HUES6 (cell line): ENCODE data around the gene TRIML2.
A peak's percentile ranks its signal among the peaks of the same experiment; 100 is the strongest.
"Not testable (repeated sequence)": the region's sequence is repeated elsewhere in the genome, so short reads cannot be mapped to it uniquely, and the experiment has no call there.

ENCODE experiments used
- H3K27ac ChIP-seq: 2 replicates; pipeline ENCODE4 v1.7.0; 2013; ENCODE audit warnings: low read depth, mild to moderate bottlenecking, low read length, inconsistent platforms
- H3K27me3 ChIP-seq: 2 replicates; pipeline ENCODE4 v1.6.1; 2013; ENCODE audit warnings: low read length; ENCODE audit not compliant: control insufficient read depth, insufficient read depth
- H3K36me3 ChIP-seq: 2 replicates; pipeline ENCODE4 v1.6.1; 2013; ENCODE audit warnings: low read length; ENCODE audit not compliant: control insufficient read depth, insufficient read depth
- H3K4me1 ChIP-seq: 2 replicates; pipeline ENCODE4 v1.6.1; 2013; ENCODE audit warnings: low read length; ENCODE audit not compliant: control insufficient read depth, insufficient read depth
- H3K4me3 ChIP-seq: 2 replicates; pipeline ENCODE4 v1.5.1; 2013; ENCODE audit warnings: low read depth, low read length
- H3K9ac ChIP-seq: one replicate; pipeline ENCODE4 v1.6.1; 2013; ENCODE audit warnings: mild to moderate bottlenecking, low read length
- H3K9me3 ChIP-seq: 2 replicates; pipeline ENCODE4 v1.6.1; 2013; ENCODE audit warnings: low read depth, low read length; ENCODE audit not compliant: control insufficient read depth, insufficient read depth

The TRIML2 gene

DNA sequence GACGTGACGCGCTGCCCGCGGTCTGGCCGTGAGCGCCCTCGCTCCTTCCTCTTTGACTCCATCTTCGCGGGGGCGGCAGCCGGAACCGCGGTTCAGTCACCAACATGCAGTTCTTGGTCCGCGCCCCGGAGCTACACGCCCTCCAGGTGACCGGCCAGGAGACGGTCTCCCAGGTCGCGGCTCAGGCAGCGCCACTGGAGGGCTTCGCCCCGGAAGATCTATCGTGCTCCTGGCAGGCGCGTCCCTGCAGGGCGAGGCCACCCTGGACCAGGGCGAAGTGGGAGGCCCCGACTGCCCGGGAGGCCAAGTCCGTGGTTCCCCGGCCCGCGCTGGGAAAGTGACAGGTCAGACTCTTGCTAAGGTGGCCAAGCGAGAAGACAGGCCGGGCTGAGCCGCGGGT, 2.9 kb downstream of the TRIML2 start:
- no peak overlapping the region for H3K9ac ChIP-seq

DNA sequence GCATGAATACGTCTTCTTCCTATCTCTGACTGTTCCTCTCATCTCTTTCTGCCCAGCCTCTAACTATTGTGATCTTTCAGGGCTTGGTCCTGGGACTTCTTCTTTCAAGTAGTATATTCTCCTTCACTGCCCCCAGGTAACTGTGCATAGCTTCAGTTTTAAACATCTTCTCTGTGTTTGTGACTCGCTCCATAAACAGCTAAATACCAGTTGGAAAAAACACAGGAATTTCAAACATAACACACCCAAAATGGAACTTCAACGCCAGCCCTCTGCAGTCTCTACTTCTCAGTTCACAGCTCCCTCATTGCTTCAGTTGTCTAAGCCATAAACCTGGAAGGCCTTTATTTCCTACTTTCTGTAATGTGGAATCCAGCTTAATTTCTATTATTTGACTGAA, 16.6 kb downstream of the TRIML2 start:
- Histone ChIP-seq H3K4me1 (no peaks in the 10 kb centered on the region), H3K4me3 (no peak overlapping the region), H3K36me3 (peaks cover 69% of the 10 kb centered on the region), H3K27me3 (no peaks in the 10 kb centered on the region), H3K27ac (no peak overlapping the region), H3K9me3 (no peaks in the 10 kb centered on the region), H3K9ac (no peak overlapping the region)

More for the DNA sequence above, 2.9 kb downstream of the TRIML2 start:
- Histone ChIP-seq H3K36me3 (peaks cover 39% of the 10 kb centered on the region), H3K27ac (peak overlapping the region; percentile 81), H3K4me1 (peaks cover 28% of the 10 kb centered on the region), H3K27me3 (no peaks in the 10 kb centered on the region), H3K4me3 (peak overlapping the region; percentile 12; the same call in 1 of the 2 replicates), H3K9me3 (peaks cover 2% of the 10 kb centered on the region; the same call in 1 of the 2 replicates)

DNA sequence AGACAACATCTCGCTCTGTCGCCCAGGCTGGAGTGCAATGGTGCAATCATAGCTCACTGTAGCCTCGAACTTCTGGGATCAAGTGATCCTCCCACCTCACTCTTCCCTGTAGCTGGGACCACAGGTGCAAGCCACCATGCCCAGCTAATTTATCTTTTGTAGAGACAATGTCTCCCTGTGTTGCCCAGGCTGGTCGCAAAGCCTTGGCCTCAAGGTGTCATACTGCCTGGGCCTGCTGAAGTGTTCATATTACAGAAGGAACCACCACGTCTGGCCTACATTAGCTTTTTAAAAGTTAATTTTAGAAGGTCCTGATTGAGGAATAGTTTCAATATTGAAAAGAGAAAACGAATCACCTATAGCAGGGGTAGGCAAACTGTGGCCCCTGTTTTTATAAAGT, 22.5 kb downstream of the TRIML2 start:
- no peak overlapping the region for H3K9ac ChIP-seq
- H3K9me3 ChIP-seq, result no peaks in the 10 kb centered on the region
- H3K27me3 ChIP-seq, result no peaks in the 10 kb centered on the region
- no peaks in the 10 kb centered on the region for H3K4me1 ChIP-seq
- H3K27ac ChIP-seq, result no peak overlapping the region
- H3K36me3 ChIP-seq, result peaks cover 41% of the 10 kb centered on the region
- no peak overlapping the region for H3K4me3 ChIP-seq

DNA sequence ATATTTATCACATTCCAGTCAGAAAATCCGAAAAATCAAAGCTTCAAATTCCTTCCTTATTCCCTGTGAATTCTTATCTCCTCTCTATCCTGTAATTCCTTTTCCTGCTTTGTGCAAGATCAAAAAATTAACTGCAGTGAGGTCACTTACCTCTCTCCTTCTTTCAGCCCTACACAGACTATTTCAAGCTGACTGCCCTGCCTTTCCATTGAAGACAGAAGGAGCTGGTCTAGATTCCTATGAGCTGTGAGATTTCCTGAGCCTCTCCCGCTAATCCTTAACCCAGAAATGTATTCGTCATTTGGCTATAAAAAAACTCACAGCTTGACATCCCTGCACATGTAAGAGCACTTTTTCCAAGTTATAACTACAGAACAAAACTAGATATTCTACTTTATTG, 26.6 kb downstream of the TRIML2 start:
- Histone ChIP-seq H3K9me3 (no peaks in the 10 kb centered on the region), H3K36me3 (peaks cover 16% of the 10 kb centered on the region), H3K9ac (no peak overlapping the region), H3K4me1 (no peaks in the 10 kb centered on the region), H3K27ac (no peak overlapping the region), H3K4me3 (no peak overlapping the region), H3K27me3 (no peaks in the 10 kb centered on the region)

DNA sequence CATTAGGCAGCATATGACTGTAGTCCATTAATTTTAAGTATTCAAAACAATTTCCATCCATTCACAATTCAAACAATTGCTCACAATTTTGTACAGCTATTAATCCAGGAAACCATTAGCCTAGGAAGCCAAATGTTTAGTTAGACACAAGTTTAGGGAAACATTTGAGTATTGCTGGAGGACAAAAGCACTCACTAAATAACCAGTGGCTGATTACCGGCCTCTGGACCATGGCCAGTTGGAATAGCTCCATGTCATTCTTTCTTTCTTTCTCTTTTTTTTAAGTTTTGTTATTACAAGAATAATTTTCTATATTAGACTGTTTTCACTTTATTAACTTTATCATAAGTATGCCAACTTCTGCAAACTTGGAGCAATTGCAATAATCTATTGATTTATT, 31.3 kb downstream of the TRIML2 start:
- no peak overlapping the region for H3K4me3 ChIP-seq
- no peak overlapping the region for H3K27ac ChIP-seq
- H3K9ac ChIP-seq, result no peak overlapping the region
- H3K27me3 ChIP-seq, result no peaks in the 10 kb centered on the region
- no peaks in the 10 kb centered on the region for H3K4me1 ChIP-seq
- no peaks in the 10 kb centered on the region for H3K36me3 ChIP-seq
- H3K9me3 ChIP-seq, result no peaks in the 10 kb centered on the region

DNA sequence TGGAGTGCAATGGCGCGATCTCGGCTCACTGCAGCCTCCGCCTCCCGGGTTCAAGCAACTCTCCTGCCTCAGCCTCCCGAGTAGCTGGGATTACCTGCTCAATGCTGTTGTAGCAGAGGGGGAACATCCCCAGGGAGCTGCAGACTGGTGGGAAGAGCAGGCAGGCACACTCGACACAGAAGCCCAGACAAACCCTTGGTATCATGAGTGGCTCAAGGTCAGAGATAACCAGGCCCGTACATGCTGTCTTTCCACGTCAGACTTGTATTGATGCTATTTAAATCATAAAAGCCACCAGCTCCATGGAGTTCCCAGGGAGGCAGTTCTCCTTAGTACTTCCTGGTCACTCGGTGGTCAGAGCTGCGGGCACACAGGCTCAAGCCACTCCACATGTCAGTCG, 33.2 kb downstream of the TRIML2 start:
- H3K36me3 ChIP-seq, result no peaks in the 10 kb centered on the region
- H3K9me3 ChIP-seq, result no peaks in the 10 kb centered on the region
- H3K4me3 ChIP-seq, result no peak overlapping the region
- no peak overlapping the region for H3K27ac ChIP-seq
- no peaks in the 10 kb centered on the region for H3K27me3 ChIP-seq
- no peak overlapping the region for H3K9ac ChIP-seq
- no peaks in the 10 kb centered on the region for H3K4me1 ChIP-seq

DNA sequence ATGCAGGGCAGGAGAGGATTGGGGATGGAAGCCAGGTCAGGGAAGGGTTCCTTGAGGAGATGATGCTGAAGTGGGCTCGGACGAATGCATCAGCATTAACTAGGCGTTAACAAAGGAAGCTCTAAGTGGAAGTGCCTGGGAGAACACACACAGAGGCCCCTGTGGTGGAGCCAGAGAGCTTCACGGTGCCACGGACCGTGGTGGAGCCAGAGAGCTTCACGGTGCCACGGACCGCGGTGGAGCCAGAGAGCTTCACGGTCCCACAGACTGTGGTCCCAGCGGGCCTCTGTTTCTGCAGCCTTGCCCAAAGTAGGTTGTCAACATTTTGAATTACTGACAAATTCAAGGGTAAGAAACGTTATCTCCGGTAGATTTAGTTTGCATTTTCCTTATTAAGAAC, 48.3 kb downstream of the TRIML2 start:
- Histone ChIP-seq H3K27ac (no peak overlapping the region), H3K9ac (no peak overlapping the region), H3K27me3 (no peaks in the 10 kb centered on the region), H3K9me3 (no peaks in the 10 kb centered on the region), H3K4me3 (no peak overlapping the region), H3K36me3 (no peaks in the 10 kb centered on the region), H3K4me1 (no peaks in the 10 kb centered on the region)

DNA sequence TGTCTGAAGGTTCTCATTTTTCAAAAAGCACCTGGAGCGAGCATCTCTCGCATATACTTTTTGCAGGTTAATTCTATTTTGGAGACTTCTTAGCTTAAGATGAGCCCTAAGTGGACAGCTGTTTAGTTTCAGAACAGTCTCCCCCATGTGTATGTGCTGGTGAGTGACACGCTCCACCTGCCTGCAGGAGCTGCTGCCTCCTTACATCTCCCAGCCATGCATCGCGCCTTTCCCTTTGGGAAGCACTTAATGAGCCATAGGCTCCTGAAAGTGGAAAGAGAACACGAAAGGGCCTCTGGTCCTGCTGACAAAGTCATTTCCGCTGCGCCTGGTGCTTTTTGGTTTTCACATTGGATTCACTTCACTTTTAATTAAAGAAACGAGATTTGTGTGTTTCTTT, 56.1 kb downstream of the TRIML2 start:
- Histone ChIP-seq H3K27me3 (no peaks in the 10 kb centered on the region), H3K9ac (no peak overlapping the region), H3K27ac (no peak overlapping the region), H3K36me3 (no peaks in the 10 kb centered on the region), H3K9me3 (no peaks in the 10 kb centered on the region), H3K4me1 (no peaks in the 10 kb centered on the region), H3K4me3 (no peak overlapping the region)

DNA sequence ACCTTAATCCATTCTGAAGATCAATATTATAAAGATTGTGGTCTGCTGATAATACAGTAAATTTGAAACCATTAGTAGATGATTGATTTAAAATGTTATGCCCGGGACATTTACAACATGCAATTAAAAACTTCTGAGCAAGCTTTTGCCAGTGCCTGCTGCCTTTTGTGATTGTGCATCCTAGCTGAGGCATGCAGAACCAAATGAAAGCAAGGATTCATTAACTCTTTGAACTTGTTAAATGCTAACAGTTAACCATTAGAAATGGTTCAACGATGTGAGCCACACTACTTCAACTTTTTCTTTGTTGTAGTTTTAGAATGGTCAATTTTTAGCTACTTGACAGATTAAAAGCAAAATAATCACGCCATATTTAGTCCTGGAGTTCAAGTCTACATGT, 62.7 kb downstream of the TRIML2 start:
- Histone ChIP-seq H3K4me1 (peaks cover 16% of the 10 kb centered on the region; the same call in 1 of the 2 replicates), H3K27ac (no peak overlapping the region), H3K27me3 (no peaks in the 10 kb centered on the region), H3K36me3 (no peaks in the 10 kb centered on the region), H3K4me3 (no peak overlapping the region), H3K9me3 (no peaks in the 10 kb centered on the region), H3K9ac (no peak overlapping the region)

DNA sequence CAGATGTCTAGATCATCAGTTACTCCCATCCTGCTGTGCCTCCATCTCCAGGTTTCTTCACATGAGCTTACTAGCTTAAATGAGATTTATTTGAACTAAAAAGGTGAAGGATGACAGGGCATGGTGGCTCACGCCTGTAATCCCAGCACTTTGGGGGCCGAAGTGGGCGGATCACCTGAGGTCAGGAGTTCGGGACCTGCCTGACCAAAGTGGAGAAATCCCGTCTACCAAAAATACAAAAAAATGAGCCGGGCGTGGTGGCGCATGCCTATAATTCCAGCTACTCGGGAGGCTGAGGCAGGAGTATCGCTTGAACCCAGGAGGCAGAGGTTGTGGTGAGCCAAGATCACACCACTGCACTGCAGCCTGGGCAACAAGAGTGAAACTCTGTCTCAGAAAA, 63.9 kb downstream of the TRIML2 start:
- H3K36me3 ChIP-seq, H3K27ac ChIP-seq, H3K4me3 ChIP-seq, H3K27me3 ChIP-seq, H3K9me3 ChIP-seq, H3K9ac ChIP-seq: not testable (repeated sequence)
- peaks cover 16% of the 10 kb centered on the region; the same call in 1 of the 2 replicates for H3K4me1 ChIP-seq

DNA sequence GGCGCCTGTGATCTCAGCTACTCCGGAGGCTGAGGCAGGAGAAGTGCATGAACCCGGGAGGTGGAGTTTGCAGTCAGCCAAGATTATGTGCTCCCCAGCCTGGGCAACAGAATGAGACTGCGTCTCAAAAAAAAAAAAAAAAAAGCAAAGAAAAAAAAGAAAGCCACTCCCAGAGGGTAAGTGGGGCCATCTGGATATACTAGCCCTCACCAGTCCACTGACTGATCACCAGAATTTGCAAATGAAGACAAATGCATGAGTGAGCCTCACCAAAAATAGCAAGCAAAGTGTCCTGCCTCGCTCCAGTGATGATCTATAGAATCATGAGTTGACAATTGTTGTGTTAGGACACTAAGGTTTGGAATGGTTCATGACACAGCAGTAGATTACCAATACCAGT, 66.2 kb downstream of the TRIML2 start:
- Histone ChIP-seq H3K9me3 (no peaks in the 10 kb centered on the region), H3K27me3 (no peaks in the 10 kb centered on the region), H3K36me3 (no peaks in the 10 kb centered on the region), H3K4me1 (peaks cover 16% of the 10 kb centered on the region; the same call in 1 of the 2 replicates), H3K9ac (no peak overlapping the region), H3K4me3 (no peak overlapping the region), H3K27ac (no peak overlapping the region)

DNA sequence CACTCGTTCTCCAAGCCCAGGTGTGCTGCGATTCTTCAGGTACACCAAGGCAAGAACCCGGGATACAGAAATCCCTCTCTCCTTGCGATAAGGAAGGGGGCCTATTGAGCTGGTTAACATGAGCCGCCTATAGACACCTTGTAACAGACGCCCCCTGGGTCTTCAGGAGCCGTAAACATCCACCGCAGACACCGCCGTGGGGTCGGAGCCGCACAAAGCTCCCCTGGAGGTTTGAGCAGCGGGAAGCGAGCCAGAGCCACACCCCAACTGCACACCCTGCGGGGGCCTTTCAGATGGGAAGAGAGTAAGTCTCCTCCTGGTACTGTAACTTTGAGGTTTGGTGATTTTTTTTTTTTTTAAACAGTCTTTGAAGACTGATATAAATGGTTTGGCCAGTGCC, 67.2 kb downstream of the TRIML2 start:
- no peak overlapping the region for H3K27ac ChIP-seq
- H3K9me3 ChIP-seq, result no peaks in the 10 kb centered on the region
- peaks cover 16% of the 10 kb centered on the region; the same call in 1 of the 2 replicates for H3K4me1 ChIP-seq
- no peak overlapping the region for H3K9ac ChIP-seq
- no peaks in the 10 kb centered on the region for H3K36me3 ChIP-seq
- peak overlapping the region; percentile 14; the same call in 1 of the 2 replicates for H3K4me3 ChIP-seq
- no peaks in the 10 kb centered on the region for H3K27me3 ChIP-seq
